Endothelial cell of umbilical vein (primary cell): ENCODE results near the gene BCL11A. TPM values are rescaled to one million over a fixed set of nuclear protein-coding genes. Genes with fewer than 3 reads are reported as not detected.

Experiments
- BruUV-seq: library from RNA; stranded (reverse); fragments of 400-500 nt; replicated peaks from 2 replicates; lab custom pipeline; 2021; lab: Mats Ljungman, UMichigan
- CTCF ChIA-PET: fragments of 300-600, 350-600 bp; sonication (Branson Sonifier 250); formaldehyde crosslinking; loops from one replicate; lab custom pipeline; 2021; ENCODE audit warnings: antibody characterized with exemption, inconsistent platforms; lab: Charles Lee
- POLR2A ChIA-PET: fragments of 300-600, 350-600 bp; sonication (Branson Sonifier 250); formaldehyde crosslinking; loops from one replicate; lab custom pipeline; 2021; ENCODE audit warnings: antibody characterized with exemption, inconsistent platforms; lab: Charles Lee
- DNase-seq: peaks from one replicate; pipeline ENCODE4 v3.0.0-alpha.2; 2011; ENCODE audit warnings: low read depth, low spot score
- FAIRE-seq: peaks from 2 replicates; lab custom pipeline; 2011; peaks lifted over from hg19 to GRCh38; lab: Jason Lieb, UNC
- H2AFZ ChIP-seq: 2 replicates; pipeline ENCODE4 v1.6.0; 2012; ENCODE audit warnings: low read depth, low read length, control low read depth, inconsistent platforms
- H3K27ac ChIP-seq: 2 replicates; pipeline ENCODE4 v1.5.1; 2011; ENCODE audit warnings: low read depth, mild to moderate bottlenecking, control low read depth, low read length, moderate library complexity; ENCODE audit not compliant: insufficient read depth
- H3K27me3 ChIP-seq, 2 experiments: 2 replicates each; pipeline versions ENCODE4 v1.6.0 to v1.6.1; 2011; ENCODE audit warnings: low read length in 2 of 2, mixed read lengths in 1 of 2; ENCODE audit not compliant: control insufficient read depth in 2 of 2, insufficient read depth in 2 of 2
- H3K36me3 ChIP-seq, 2 experiments: 2 replicates in 1 of 2; 3 replicates in 1 of 2; pipeline ENCODE4 v1.5.1; 2011; ENCODE audit warnings: low read length in 2 of 2, mild to moderate bottlenecking in 1 of 2, moderate library complexity in 1 of 2; ENCODE audit not compliant: control insufficient read depth in 2 of 2, insufficient read depth in 2 of 2; ENCODE audit errors: extremely low read depth in 1 of 2
- H3K4me1 ChIP-seq: 3 replicates; pipeline ENCODE4 v1.5.1; 2011; ENCODE audit warnings: mild to moderate bottlenecking, low read length; ENCODE audit not compliant: control insufficient read depth, insufficient read depth; ENCODE audit errors: extremely low read depth
- H3K4me2 ChIP-seq: 2 replicates; pipeline ENCODE4 v1.6.1; 2011; ENCODE audit warnings: low read length, control low read depth, mixed read lengths; ENCODE audit not compliant: insufficient read depth
- H3K4me3 ChIP-seq, 3 experiments: fragments of 200-600 bp in 1 of 3; sonication (generic), shearing (Covaris generic) in 1 of 3; replicated peaks in 1 of 3; 2 replicates each; pipeline ENCODE4 v1.5.1; 2011 to 2016; ENCODE audit warnings: control low read depth in 3 of 3, low read length in 3 of 3, mild to moderate bottlenecking in 2 of 3, inconsistent platforms in 1 of 3, low read depth in 1 of 3, moderate library complexity in 1 of 3; ENCODE audit not compliant: insufficient read depth in 1 of 3
- H3K79me2 ChIP-seq: 2 replicates; pipeline ENCODE4 v1.6.0; 2012; ENCODE audit warnings: low read length, inconsistent platforms; ENCODE audit not compliant: control insufficient read depth, insufficient read depth
- H3K9ac ChIP-seq: replicated peaks from 2 replicates; pipeline ENCODE3; 2011; ENCODE audit warnings: low read length, control low read depth; ENCODE audit not compliant: insufficient read depth; ENCODE audit errors: extremely low read depth
- H3K9me1 ChIP-seq: replicated peaks from 3 replicates; pipeline ENCODE4 v1.6.0; 2011; ENCODE audit warnings: mild to moderate bottlenecking, low read length; ENCODE audit not compliant: control insufficient read depth, insufficient read depth; ENCODE audit errors: extremely low read depth
- H3K9me3 ChIP-seq: replicated peaks from 2 replicates; pipeline ENCODE4 v1.5.1; 2012; ENCODE audit warnings: low read length, inconsistent platforms; ENCODE audit not compliant: control insufficient read depth, insufficient read depth
- H4K20me1 ChIP-seq: replicated peaks from 2 replicates; pipeline ENCODE3; 2011; ENCODE audit warnings: mild to moderate bottlenecking, low read length; ENCODE audit not compliant: control insufficient read depth, insufficient read depth; ENCODE audit errors: extremely low read depth
- EZH2 ChIP-seq: IDR thresholded peaks from 2 replicates; pipeline ENCODE4 v1.6.1; 2012; ENCODE audit warnings: borderline replicate concordance, low read depth, mild to moderate bottlenecking, moderate library complexity, low read length, inconsistent platforms; ENCODE audit not compliant: severe bottlenecking
- FOS ChIP-seq: IDR thresholded peaks from 2 replicates; pipeline ENCODE4 v1.6.1; 2011; ENCODE audit warnings: mild to moderate bottlenecking, low read length, moderate library complexity, borderline replicate concordance; ENCODE audit not compliant: insufficient read depth
- GATA2 ChIP-seq: IDR thresholded peaks from 2 replicates; pipeline ENCODE4 v1.7.0; 2011; ENCODE audit warnings: low read depth, mild to moderate bottlenecking, moderate library complexity, mixed read lengths, low read length; ENCODE audit not compliant: insufficient read length, insufficient read depth
- JUN ChIP-seq: IDR thresholded peaks from 2 replicates; pipeline ENCODE4 v1.6.1; 2011; ENCODE audit warnings: borderline replicate concordance, low read depth; ENCODE audit not compliant: insufficient read length, insufficient read depth
- MYC ChIP-seq: IDR thresholded peaks from one replicate; pipeline ENCODE4 v1.6.1; 2011; ENCODE audit warnings: mild to moderate bottlenecking, low read depth, low read length
- POLR2A ChIP-seq: IDR thresholded peaks from 2 replicates; pipeline ENCODE4 v1.6.1; 2012; ENCODE audit warnings: low read depth, mild to moderate bottlenecking, control low read depth, low read length
- dilution Hi-C: fragments of 300-500 bp; cut with MboI; formaldehyde crosslinking; loops from one replicate; pipeline ENCODE4 v1.15.0; 2019; ENCODE audit warnings: low sequenced_read_pairs; ENCODE audit not compliant: extremely low pct_ligation_motif_present
- intact Hi-C: fragments of 100-400 bp; cut with micrococcal nuclease; formaldehyde crosslinking; loops from one replicate; pipeline ENCODE4 v1.10.0; 2022
- polyA plus RNA-seq, 4 experiments: library from polyadenylated mRNA; depleted of rRNA in 3 of 4; stranded (reverse) in 3 of 4; unstranded in 1 of 4; fragments of >200 nt; gene quantifications; 2 replicates each; pipeline versions ENCODE4 v1.2.1 to v1.2.3, GENCODE V29; 2011 to 2012; ENCODE audit warnings: missing spikeins in 1 of 4
- total RNA-seq: library from RNA; stranded (reverse); gene quantifications from 2 replicates; pipeline ENCODE4 v1.2.3, GENCODE V29; 2021
- TF ChIP-seq, protein P1 (sequence below): IDR thresholded peaks from 2 replicates; pipeline ENCODE4 v1.6.1; 2011; ENCODE audit not compliant: insufficient read depth, insufficient read length
- TF ChIP-seq, protein P2 (sequence below), 2 donors: IDR thresholded peaks; 1 replicate in 1 of 2; 2 replicates in 1 of 2; pipeline ENCODE4 v1.5.1; 2011; ENCODE audit warnings: low read length in 2 of 2, mild to moderate bottlenecking in 2 of 2, moderate library complexity in 2 of 2, control low read depth in 1 of 2, inconsistent platforms in 1 of 2, low read depth in 1 of 2; ENCODE audit not compliant: insufficient read depth in 1 of 2; ENCODE audit errors: extremely low read depth in 1 of 2

BCL11A gene
- total and polyA plus RNA-seq, 2 donors (not counting 3 experiments of a cell fraction or from before 2014, with no cell fraction given): 0.12 to 0.88 TPM

DNA sequence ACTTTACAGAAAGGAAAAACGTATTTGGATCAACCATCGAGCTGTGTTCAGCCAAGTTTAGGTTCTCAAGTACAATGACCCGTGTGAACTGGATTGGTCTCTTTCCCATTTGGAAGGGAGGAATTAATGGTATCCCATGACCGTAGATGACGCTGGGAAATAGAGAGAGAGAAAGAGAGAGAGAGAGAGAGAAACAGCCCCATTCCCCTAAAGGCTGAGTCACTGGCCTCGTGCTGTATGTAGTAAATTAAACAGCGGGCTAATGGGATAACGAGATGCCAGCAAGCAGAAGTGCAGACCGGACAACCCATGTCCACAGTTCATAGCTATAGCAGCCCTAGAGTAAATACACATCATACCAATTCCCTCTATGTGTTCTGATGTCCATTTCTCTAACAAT is 99.6 kb downstream of the BCL11A start:
- dilution Hi-C loops: no loop called here

More for the DNA sequence above, 99.6 kb downstream of the BCL11A start:
- no TSS peak for BruUV-seq
- Histone ChIP-seq H3K27me3 (no peaks in the 10 kb centered on the region), H3K9ac (no peak overlapping the region), H2AFZ (no peak overlapping the region), H3K4me2 (no peak overlapping the region), H4K20me1 (no peaks in the 10 kb centered on the region), H3K27ac (no peak overlapping the region), H3K4me1 (no peaks in the 10 kb centered on the region), H3K79me2 (no peaks in the 10 kb centered on the region), H3K36me3 (no peaks in the 10 kb centered on the region), H3K9me3 (no peaks in the 10 kb centered on the region), H3K9me1 (no peaks in the 10 kb centered on the region), H3K4me3 (no peak overlapping the region)
- FAIRE-seq: no peak
- ChIA-PET POLR2A (no interaction called here), CTCF (no interaction called here)
- DNase-seq: no peak
- TF ChIP-seq, protein P1, sequence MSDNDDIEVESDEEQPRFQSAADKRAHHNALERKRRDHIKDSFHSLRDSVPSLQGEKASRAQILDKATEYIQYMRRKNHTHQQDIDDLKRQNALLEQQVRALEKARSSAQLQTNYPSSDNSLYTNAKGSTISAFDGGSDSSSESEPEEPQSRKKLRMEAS: no peak
- TF ChIP-seq, protein P2, sequence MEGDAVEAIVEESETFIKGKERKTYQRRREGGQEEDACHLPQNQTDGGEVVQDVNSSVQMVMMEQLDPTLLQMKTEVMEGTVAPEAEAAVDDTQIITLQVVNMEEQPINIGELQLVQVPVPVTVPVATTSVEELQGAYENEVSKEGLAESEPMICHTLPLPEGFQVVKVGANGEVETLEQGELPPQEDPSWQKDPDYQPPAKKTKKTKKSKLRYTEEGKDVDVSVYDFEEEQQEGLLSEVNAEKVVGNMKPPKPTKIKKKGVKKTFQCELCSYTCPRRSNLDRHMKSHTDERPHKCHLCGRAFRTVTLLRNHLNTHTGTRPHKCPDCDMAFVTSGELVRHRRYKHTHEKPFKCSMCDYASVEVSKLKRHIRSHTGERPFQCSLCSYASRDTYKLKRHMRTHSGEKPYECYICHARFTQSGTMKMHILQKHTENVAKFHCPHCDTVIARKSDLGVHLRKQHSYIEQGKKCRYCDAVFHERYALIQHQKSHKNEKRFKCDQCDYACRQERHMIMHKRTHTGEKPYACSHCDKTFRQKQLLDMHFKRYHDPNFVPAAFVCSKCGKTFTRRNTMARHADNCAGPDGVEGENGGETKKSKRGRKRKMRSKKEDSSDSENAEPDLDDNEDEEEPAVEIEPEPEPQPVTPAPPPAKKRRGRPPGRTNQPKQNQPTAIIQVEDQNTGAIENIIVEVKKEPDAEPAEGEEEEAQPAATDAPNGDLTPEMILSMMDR (IDR thresholded peaks at IDR 0.05; ENCODE audit: extremely low read depth in 1 of 2, insufficient read depth in 1 of 2, low read depth in 1 of 2, low read length in 2 of 2): no peak
- TF ChIP-seq FOS (no peak), EZH2 (no peak), GATA2 (no peak), JUN (no peak), MYC (no peak), POLR2A (no peak)
- intact Hi-C loops: no loop called here
